ENCODE data around the gene TECTB. TPM values are rescaled to one million over a fixed set of nuclear protein-coding genes. Genes with fewer than 3 reads are reported as not detected.

Gene TECTB
- total RNA-seq, 1 donor from 2014 or later: not detected

GRCh38 chr10:112352044-112352443, 68.8 kb downstream of the TECTB start:
- peaks cover 2% of the 10 kb centered on the region for H3K9me3 Mint-ChIP-seq (ENCODE audit: unreplicated experiment)

GRCh38 chr10:112353046-112353445, 69.8 kb downstream of the TECTB start:
- Mint-ChIP-seq H3K9me3 (ENCODE audit: unreplicated experiment) (peaks cover 2% of the 10 kb centered on the region), H3K27ac (ENCODE audit: unreplicated experiment) (no peak overlapping the region), H3K4me3 (ENCODE audit: unreplicated experiment) (no peak overlapping the region), H3K4me1 (ENCODE audit: low read depth, unreplicated experiment) (peaks cover 4% of the 10 kb centered on the region), H3K27me3 (ENCODE audit: low read depth, unreplicated experiment) (peaks cover 8% of the 10 kb centered on the region), H3K36me3 (ENCODE audit: low read depth, unreplicated experiment) (no peaks in the 10 kb centered on the region)
- H3K9me3 ChIP-seq (ENCODE audit: insufficient read depth, low read depth, low read length): no peaks in the 10 kb centered on the region
- H2AFZ ChIP-seq (ENCODE audit: low read depth, low read length): no peak overlapping the region
- no peaks in the 10 kb centered on the region for H3K36me3 ChIP-seq (ENCODE audit: insufficient read depth, low read length)
- DNase-seq (ENCODE audit: low read depth): no peak
- H3K4me3 ChIP-seq (ENCODE audit: insufficient read depth, low read depth, low read length): no peak overlapping the region
- H3K79me2 ChIP-seq (ENCODE audit: insufficient read depth, low read length): no peaks in the 10 kb centered on the region
- H3K27me3 ChIP-seq (ENCODE audit: insufficient read depth, low read length): no peaks in the 10 kb centered on the region
- H3K27ac ChIP-seq (ENCODE audit: low read depth, low read length): no peak overlapping the region
- no peak overlapping the region for H3K4me2 ChIP-seq (ENCODE audit: low read length)
- FAIRE-seq: no peak
- no peaks in the 10 kb centered on the region for H3K4me1 ChIP-seq (ENCODE audit: insufficient read depth, low read length)
- no peak overlapping the region for H3K9ac ChIP-seq (ENCODE audit: low read length)
- no peaks in the 10 kb centered on the region for H4K20me1 ChIP-seq (ENCODE audit: insufficient read depth, low read length)
- TF ChIP-seq EZH2 (IDR thresholded peaks at IDR 0.05; ENCODE audit: insufficient read depth, low read length): no peak
- TF ChIP-seq, protein P1, sequence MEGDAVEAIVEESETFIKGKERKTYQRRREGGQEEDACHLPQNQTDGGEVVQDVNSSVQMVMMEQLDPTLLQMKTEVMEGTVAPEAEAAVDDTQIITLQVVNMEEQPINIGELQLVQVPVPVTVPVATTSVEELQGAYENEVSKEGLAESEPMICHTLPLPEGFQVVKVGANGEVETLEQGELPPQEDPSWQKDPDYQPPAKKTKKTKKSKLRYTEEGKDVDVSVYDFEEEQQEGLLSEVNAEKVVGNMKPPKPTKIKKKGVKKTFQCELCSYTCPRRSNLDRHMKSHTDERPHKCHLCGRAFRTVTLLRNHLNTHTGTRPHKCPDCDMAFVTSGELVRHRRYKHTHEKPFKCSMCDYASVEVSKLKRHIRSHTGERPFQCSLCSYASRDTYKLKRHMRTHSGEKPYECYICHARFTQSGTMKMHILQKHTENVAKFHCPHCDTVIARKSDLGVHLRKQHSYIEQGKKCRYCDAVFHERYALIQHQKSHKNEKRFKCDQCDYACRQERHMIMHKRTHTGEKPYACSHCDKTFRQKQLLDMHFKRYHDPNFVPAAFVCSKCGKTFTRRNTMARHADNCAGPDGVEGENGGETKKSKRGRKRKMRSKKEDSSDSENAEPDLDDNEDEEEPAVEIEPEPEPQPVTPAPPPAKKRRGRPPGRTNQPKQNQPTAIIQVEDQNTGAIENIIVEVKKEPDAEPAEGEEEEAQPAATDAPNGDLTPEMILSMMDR (IDR thresholded peaks at IDR 0.05; ENCODE audit: insufficient read depth, low read depth, low read length): no peak

More at GRCh38 chr10:112352044-112352443, 68.8 kb downstream of the TECTB start:
- Histone ChIP-seq H3K27me3 (ENCODE audit: insufficient read depth, low read length) (no peaks in the 10 kb centered on the region), H3K9me3 (ENCODE audit: insufficient read depth, low read depth, low read length) (no peaks in the 10 kb centered on the region), H2AFZ (ENCODE audit: low read depth, low read length) (no peak overlapping the region), H3K4me3 (ENCODE audit: insufficient read depth, low read depth, low read length) (no peak overlapping the region), H3K27ac (ENCODE audit: low read depth, low read length) (no peak overlapping the region), H3K9ac (ENCODE audit: low read length) (no peak overlapping the region), H3K4me1 (ENCODE audit: insufficient read depth, low read length) (no peaks in the 10 kb centered on the region), H3K4me2 (ENCODE audit: low read length) (no peak overlapping the region), H3K36me3 (ENCODE audit: insufficient read depth, low read length) (no peaks in the 10 kb centered on the region), H3K79me2 (ENCODE audit: insufficient read depth, low read length) (no peaks in the 10 kb centered on the region), H4K20me1 (ENCODE audit: insufficient read depth, low read length) (no peaks in the 10 kb centered on the region)
- TF ChIP-seq, protein P1 (IDR thresholded peaks at IDR 0.05; ENCODE audit: insufficient read depth, low read depth, low read length): no peak
- no peak for TF ChIP-seq EZH2 (IDR thresholded peaks at IDR 0.05; ENCODE audit: insufficient read depth, low read length)
- no peak for DNase-seq (ENCODE audit: low read depth)
- Mint-ChIP-seq H3K4me3 (ENCODE audit: unreplicated experiment) (no peak overlapping the region), H3K27me3 (ENCODE audit: low read depth, unreplicated experiment) (peaks cover 8% of the 10 kb centered on the region), H3K36me3 (ENCODE audit: low read depth, unreplicated experiment) (no peaks in the 10 kb centered on the region), H3K27ac (ENCODE audit: unreplicated experiment) (no peak overlapping the region), H3K4me1 (ENCODE audit: low read depth, unreplicated experiment) (peaks cover 4% of the 10 kb centered on the region)
- no peak for FAIRE-seq

Small RNA genes within 50 kb of the gene (microRNA-seq; reads per million reads assigned to microRNA genes)
- gene MIR6715A: not detected
- not detected for gene MIR6715B

Other genes starting within 250 kb of the TECTB start
- gene GPAM, start 99.6 kb upstream of the TECTB start, total RNA-seq: 9.8 and 15.4 TPM in 2 replicates
- 0.68 and 0.79 TPM in 2 replicates for gene ACSL5, start 90.7 kb downstream of the TECTB start, total RNA-seq
- 21.6 and 24.8 TPM in 2 replicates for gene ZDHHC6, start 163.5 kb downstream of the TECTB start, total RNA-seq
- gene VTI1A, start 163.8 kb downstream of the TECTB start, total RNA-seq: 33.3 and 33.5 TPM in 2 replicates